Measurements from ENCODE around the gene TMEM8B.

Gene TMEM8B

GRCh38 chr9:35839926-35840325 is 10.9 kb downstream of the TMEM8B start:
- no peak overlapping the region for H3K9ac ChIP-seq (ENCODE audit: low read length)
- H3K27me3 ChIP-seq (replicated peaks; ENCODE audit: insufficient read depth, low read length): no peaks in the 10 kb centered on the region
- H3K9me2 ChIP-seq (replicated peaks; ENCODE audit: insufficient read depth, low read length): no peaks in the 10 kb centered on the region
- no peak for TF ChIP-seq CTCF (IDR thresholded peaks at IDR 0.05; ENCODE audit: low read length)
- no peak for TF ChIP-seq EZH2 (optimal IDR thresholded peaks at IDR 0.05; ENCODE audit: low read depth, low read length)
- TF ChIP-seq EZH2phosphoT487 (IDR thresholded peaks at IDR 0.05; ENCODE audit: low read length): no peak
- peaks cover 34% of the 10 kb centered on the region for H3K4me1 ChIP-seq (ENCODE audit: low read length)
- DNase-seq: no peak
- H3F3A ChIP-seq (ENCODE audit: insufficient read depth, low read length): peaks cover 5% of the 10 kb centered on the region; the same call in 1 of the 2 replicates
- H3K27ac ChIP-seq (ENCODE audit: low read length): no peak overlapping the region
- no peaks in the 10 kb centered on the region for H4K20me1 ChIP-seq (ENCODE audit: insufficient read depth, low read length)
- no peak overlapping the region for H2AFZ ChIP-seq (ENCODE audit: low read length)
- no peak overlapping the region for H3K4me2 ChIP-seq (ENCODE audit: low read depth, low read length)
- H3K79me2 ChIP-seq (ENCODE audit: low read length): no peaks in the 10 kb centered on the region
- no peaks in the 10 kb centered on the region for H3K9me3 ChIP-seq (replicated peaks; ENCODE audit: insufficient read depth, low read length)
- H3K4me3 ChIP-seq (ENCODE audit: low read length): no peak overlapping the region
- no peaks in the 10 kb centered on the region for H3K36me3 ChIP-seq (replicated peaks; ENCODE audit: insufficient read depth, low read length)

GRCh38 chr9:35840881-35841644 is 12.0 kb downstream of the TMEM8B start:
- Histone ChIP-seq H3K79me2 (ENCODE audit: low read length) (no peaks in the 10 kb centered on the region), H3K27ac (ENCODE audit: low read length) (no peak overlapping the region), H3K9ac (ENCODE audit: low read length) (no peak overlapping the region), H3K36me3 (replicated peaks; ENCODE audit: insufficient read depth, low read length) (no peaks in the 10 kb centered on the region), H3K4me2 (ENCODE audit: low read depth, low read length) (no peak overlapping the region), H3F3A (ENCODE audit: insufficient read depth, low read length) (peaks cover 7% of the 10 kb centered on the region; the same call in 1 of the 2 replicates), H4K20me1 (ENCODE audit: insufficient read depth, low read length) (no peaks in the 10 kb centered on the region), H3K27me3 (replicated peaks; ENCODE audit: insufficient read depth, low read length) (no peaks in the 10 kb centered on the region), H3K4me3 (ENCODE audit: low read length) (no peak overlapping the region), H2AFZ (ENCODE audit: low read length) (no peak overlapping the region), H3K9me2 (replicated peaks; ENCODE audit: insufficient read depth, low read length) (no peaks in the 10 kb centered on the region), H3K4me1 (ENCODE audit: low read length) (peaks cover 40% of the 10 kb centered on the region), H3K9me3 (replicated peaks; ENCODE audit: insufficient read depth, low read length) (no peaks in the 10 kb centered on the region)
- TF ChIP-seq CTCF (IDR thresholded peaks at IDR 0.05; ENCODE audit: low read length) (no peak), EZH2phosphoT487 (IDR thresholded peaks at IDR 0.05; ENCODE audit: low read length) (no peak), EZH2 (optimal IDR thresholded peaks at IDR 0.05; ENCODE audit: low read depth, low read length) (no peak)
- DNase-seq: no peak

GRCh38 chr9:35841645-35841900 is 12.5 kb downstream of the TMEM8B start:
- no peak overlapping the region for H3K4me2 ChIP-seq (ENCODE audit: low read depth, low read length)
- H2AFZ ChIP-seq (ENCODE audit: low read length): no peak overlapping the region
- H3K4me1 ChIP-seq (ENCODE audit: low read length): peaks cover 41% of the 10 kb centered on the region
- H3K4me3 ChIP-seq (ENCODE audit: low read length): no peak overlapping the region
- H3K27me3 ChIP-seq (replicated peaks; ENCODE audit: insufficient read depth, low read length): no peaks in the 10 kb centered on the region
- TF ChIP-seq CTCF (IDR thresholded peaks at IDR 0.05; ENCODE audit: low read length): no peak
- no peak for TF ChIP-seq EZH2 (optimal IDR thresholded peaks at IDR 0.05; ENCODE audit: low read depth, low read length)
- no peak for TF ChIP-seq EZH2phosphoT487 (IDR thresholded peaks at IDR 0.05; ENCODE audit: low read length)
- no peaks in the 10 kb centered on the region for H3K9me2 ChIP-seq (replicated peaks; ENCODE audit: insufficient read depth, low read length)
- H3K9ac ChIP-seq (ENCODE audit: low read length): no peak overlapping the region
- peaks cover 7% of the 10 kb centered on the region; the same call in 1 of the 2 replicates for H3F3A ChIP-seq (ENCODE audit: insufficient read depth, low read length)
- DNase-seq: no peak
- H4K20me1 ChIP-seq (ENCODE audit: insufficient read depth, low read length): no peaks in the 10 kb centered on the region
- no peaks in the 10 kb centered on the region for H3K36me3 ChIP-seq (replicated peaks; ENCODE audit: insufficient read depth, low read length)
- H3K27ac ChIP-seq (ENCODE audit: low read length): no peak overlapping the region
- no peaks in the 10 kb centered on the region for H3K79me2 ChIP-seq (ENCODE audit: low read length)
- no peaks in the 10 kb centered on the region for H3K9me3 ChIP-seq (replicated peaks; ENCODE audit: insufficient read depth, low read length)
